Small intestine (tissue), 7 donors: ENCODE results near the gene CEP164. TPM values are rescaled to one million over a fixed set of nuclear protein-coding genes. Genes with fewer than 3 reads are reported as not detected.

Experiments used
- DNase-seq, 2 donors: peaks; one replicate each; pipeline versions ENCODE4 v3.0.0 to v3.0.0-alpha.2; 2013
- FAIRE-seq: peaks from 2 replicates; lab custom pipeline; 2012; peaks lifted over from hg19 to GRCh38; lab: Jason Lieb, UNC
- H3K27ac ChIP-seq, 3 donors: one replicate each; pipeline ENCODE4 v1.5.1; 2013; ENCODE audit warnings: low read length in 2 of 3, mild to moderate bottlenecking in 2 of 3, control low read depth in 1 of 3, inconsistent platforms in 1 of 3, low read depth in 1 of 3, moderate library complexity in 1 of 3
- H3K27me3 ChIP-seq, 3 donors: one replicate each; pipeline ENCODE4 v1.6.1; 2013; ENCODE audit warnings: low read length in 3 of 3, inconsistent platforms in 1 of 3; ENCODE audit not compliant: control insufficient read depth in 3 of 3, insufficient read depth in 3 of 3
- H3K36me3 ChIP-seq, 3 donors: one replicate each; pipeline ENCODE4 v1.6.1; 2013; ENCODE audit warnings: low read length in 3 of 3, inconsistent platforms in 1 of 3, low read depth in 1 of 3, mild to moderate bottlenecking in 1 of 3, moderate library complexity in 1 of 3; ENCODE audit not compliant: control insufficient read depth in 3 of 3, insufficient read depth in 2 of 3
- H3K4me1 ChIP-seq, 3 donors: one replicate each; pipeline ENCODE4 v1.6.1; 2013; ENCODE audit warnings: low read length in 2 of 3, inconsistent platforms in 1 of 3, low read depth in 1 of 3, mild to moderate bottlenecking in 1 of 3, moderate library complexity in 1 of 3; ENCODE audit not compliant: control insufficient read depth in 3 of 3, insufficient read depth in 2 of 3
- H3K4me3 ChIP-seq, 3 donors: one replicate each; pipeline ENCODE4 v1.5.1; 2013; ENCODE audit warnings: low read length in 3 of 3, control low read depth in 1 of 3, inconsistent platforms in 1 of 3, low read depth in 1 of 3, mild to moderate bottlenecking in 1 of 3, moderate library complexity in 1 of 3
- H3K9me3 ChIP-seq, 2 donors: one replicate each; pipeline ENCODE4 v1.6.1; 2013; ENCODE audit warnings: low read depth in 1 of 2, low read length in 1 of 2; ENCODE audit not compliant: control insufficient read depth in 2 of 2, insufficient read depth in 1 of 2
- WGBS, 3 donors: extraction: QIAGEN DNeasy Blood & Tissue Kit; methylation state at CpG; one replicate each; pipeline ENCODE4 v1.1.7; 2013; 5-methylcytosine and 5-hydroxymethylcytosine counted together
- polyA plus RNA-seq, 4 donors: library from polyadenylated mRNA; stranded (reverse) in 3 of 4; unstranded in 1 of 4; fragments of 200-250 nt in 3 of 4; fragments of 120-200 nt in 1 of 4; gene quantifications; one replicate each; pipeline versions ENCODE4 v1.2.1 to v1.2.3, GENCODE V29; 2013
- donor health status: healthy with polysubstance abuse.
- donor health status: control.
- donor health status: control.
- donor health status: Bipolar disorder and iron deficiency.
- donor health status: healthy.

The CEP164 gene
- polyA plus RNA-seq, 4 donors, result 2.9 to 23.9 (median 8.8) TPM

DNA sequence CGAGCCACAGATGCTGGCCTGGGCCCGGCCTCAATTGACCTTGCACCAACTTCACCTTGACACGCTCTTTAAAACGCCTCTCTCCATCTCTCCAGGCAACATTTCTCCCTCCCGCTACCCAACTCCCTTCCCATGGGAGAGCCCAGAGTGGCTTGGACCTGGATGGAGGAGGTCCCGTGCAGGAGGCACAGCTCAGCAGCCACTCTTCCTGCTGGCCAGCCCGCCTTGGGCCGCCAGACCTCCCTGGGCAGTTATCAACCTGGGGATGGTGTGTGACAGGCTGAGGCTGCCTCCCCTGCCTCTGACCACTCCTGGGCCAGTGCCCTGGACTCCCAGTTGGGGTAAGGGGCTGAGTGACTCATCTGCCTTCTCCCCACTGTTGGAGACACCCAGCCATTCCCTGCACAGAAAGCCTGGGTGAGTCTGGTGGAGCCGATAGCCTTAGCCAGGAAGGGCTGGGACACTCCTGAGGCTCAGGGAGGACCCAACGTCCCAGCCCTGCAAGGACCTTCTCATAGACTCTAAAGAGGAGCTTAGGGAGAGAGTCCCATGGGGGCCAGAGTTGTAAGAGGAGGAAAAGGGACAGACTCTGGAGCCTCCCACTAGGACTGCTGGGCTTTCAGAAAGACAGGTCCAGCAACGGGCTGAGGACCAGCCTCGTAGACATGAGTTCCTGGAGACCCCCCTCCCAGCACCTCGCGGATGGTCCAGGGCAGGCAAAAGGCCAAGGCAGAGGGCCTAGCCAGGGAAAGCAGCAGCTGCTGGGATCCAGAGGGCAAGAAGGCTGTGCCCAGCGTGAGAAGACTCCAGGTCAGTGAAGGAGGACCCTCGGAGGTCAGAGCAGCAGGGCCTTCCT, 131.7 kb downstream of the CEP164 start:
- Histone ChIP-seq H3K27me3 (no peaks in the 10 kb centered on the region), H3K4me1 (no peaks in the 10 kb centered on the region), H3K9me3 (peaks cover 0 to 7% of the 10 kb centered on the region in 2 donors), H3K4me3 (no peak overlapping the region), H3K27ac (no peak overlapping the region), H3K36me3 (no peaks in the 10 kb centered on the region)
- no peak for DNase-seq
- WGBS, 3 donors, result 80 to 84% (median 81%) methylated on average over 16 of the region's 16 CpGs
- FAIRE-seq, result no peak

DNA sequence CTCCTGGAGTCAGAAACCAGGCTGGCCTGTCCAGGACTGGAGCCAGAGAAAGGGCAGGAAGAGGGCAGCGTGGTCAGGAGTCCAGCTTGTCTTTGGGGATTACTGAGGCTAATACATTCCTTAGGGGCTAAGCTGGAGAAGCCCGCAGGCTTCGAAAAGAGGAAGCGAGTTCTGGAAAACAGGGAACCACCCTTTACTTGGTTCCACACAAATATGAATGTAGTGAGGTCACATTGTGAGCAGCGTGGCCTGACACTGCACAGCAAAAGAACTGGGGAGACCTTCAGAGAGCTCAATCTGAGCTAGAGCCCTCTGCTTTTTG, 132.3 kb downstream of the CEP164 start:
- no peaks in the 10 kb centered on the region for H3K36me3 ChIP-seq
- H3K27me3 ChIP-seq, result no peaks in the 10 kb centered on the region
- peaks cover 0 to 4% of the 10 kb centered on the region in 2 donors for H3K9me3 ChIP-seq
- WGBS, 3 donors, result 72 to 87% (median 84%) methylated on average over 5 of the region's 5 CpGs
- H3K4me3 ChIP-seq, result no peak overlapping the region
- DNase-seq, result no peak
- no peak overlapping the region for H3K27ac ChIP-seq
- FAIRE-seq, result no peak
- no peaks in the 10 kb centered on the region for H3K4me1 ChIP-seq

GRCh38 chr11:117461396-117462182, 133.9 kb downstream of the CEP164 start:
- Histone ChIP-seq H3K27me3 (no peaks in the 10 kb centered on the region), H3K4me1 (no peaks in the 10 kb centered on the region), H3K9me3 (no peaks in the 10 kb centered on the region), H3K36me3 (no peaks in the 10 kb centered on the region), H3K27ac (no peak overlapping the region), H3K4me3 (no peak overlapping the region)
- WGBS, 3 donors, result 90 to 93% (median 92%) methylated on average over 16 of the region's 16 CpGs
- no peak for DNase-seq
- FAIRE-seq, result no peak

DNA sequence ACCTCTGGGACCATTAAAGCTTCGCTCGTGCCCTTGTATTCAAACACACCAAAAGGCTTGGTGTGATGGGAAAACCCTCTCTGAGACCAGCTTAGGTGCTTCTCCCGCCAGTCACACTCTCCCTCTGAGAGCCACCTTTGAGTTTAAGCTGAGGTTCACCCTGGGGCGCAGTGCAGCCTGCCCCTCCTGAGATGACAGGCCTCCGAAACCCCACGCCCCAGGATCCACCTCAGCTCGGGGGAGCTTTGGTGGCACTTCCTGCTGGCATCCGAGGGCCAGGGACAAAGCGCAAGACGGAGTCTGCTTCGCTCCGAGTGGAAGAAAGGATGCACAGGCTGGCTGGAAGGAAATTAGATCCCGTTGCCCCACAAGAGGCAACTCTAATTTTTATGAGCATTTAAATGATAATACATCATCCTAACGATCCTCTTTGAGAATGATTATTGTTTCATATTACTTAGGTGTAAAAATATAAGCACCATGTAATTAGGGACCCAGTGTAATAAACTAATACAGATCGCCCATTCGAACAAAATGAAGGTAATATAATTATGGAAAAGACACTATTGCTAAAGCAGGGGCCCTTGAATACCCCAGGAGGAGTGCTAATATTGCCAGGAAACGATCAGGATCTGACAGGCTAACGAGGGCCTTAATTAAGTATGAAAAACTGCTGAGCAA, 134.7 kb downstream of the CEP164 start:
- whole genome bisulfite sequencing, 3 donors, result 76 to 83% (median 82%) methylated on average over 18 of the region's 18 CpGs
- no peaks in the 10 kb centered on the region for H3K9me3 ChIP-seq
- FAIRE-seq, result no peak
- no peaks in the 10 kb centered on the region for H3K27me3 ChIP-seq
- no peak overlapping the region for H3K4me3 ChIP-seq
- H3K4me1 ChIP-seq, result no peaks in the 10 kb centered on the region
- DNase-seq, result no peak
- no peak overlapping the region for H3K27ac ChIP-seq
- no peaks in the 10 kb centered on the region for H3K36me3 ChIP-seq

- H3K27me3 ChIP-seq, result no peaks in the 10 kb centered on the region
- FAIRE-seq, result no peak
- no peaks in the 10 kb centered on the region for H3K9me3 ChIP-seq
- WGBS, 3 donors, result 25 to 60% (median 58%) methylated on average over 8 of the region's 8 CpGs
- no peak overlapping the region for H3K4me3 ChIP-seq
- DNase-seq, result no peak
- H3K27ac ChIP-seq, result no peak overlapping the region
- no peaks in the 10 kb centered on the region for H3K36me3 ChIP-seq
- H3K4me1 ChIP-seq, result no peaks in the 10 kb centered on the region
Observed at GRCh38 chr11:117462864-117463247, 135.2 kb downstream of the CEP164 start.

Other genes with a start within 250 kb of the CEP164 start
- 10 to 100 TPM in 2 of 4 donors, 1 to 10 TPM in 2; 4.9 to 35.3 (median 9.0) TPM for gene SIK3, start 229.4 kb upstream of the CEP164 start, polyA plus RNA-seq
- 10 to 100 TPM; 23.2 to 44.7 (median 25.7) TPM for gene PAFAH1B2, start 183.6 kb upstream of the CEP164 start, polyA plus RNA-seq
- gene SIDT2, start 149.1 kb upstream of the CEP164 start, polyA plus RNA-seq, result 10 to 100 TPM; 27.6 to 96.6 (median 55.8) TPM
- gene TAGLN, start 128.5 kb upstream of the CEP164 start, polyA plus RNA-seq, result 100 to 1,000 TPM in 2 of 4 donors, 10 to 100 TPM in 2; 57.9 to 611 (median 134) TPM
- gene PCSK7, start 95.8 kb upstream of the CEP164 start, polyA plus RNA-seq, result 10 to 100 TPM; 32.0 to 60.8 (median 42.4) TPM
- 10 to 100 TPM in 2 of 4 donors, 1 to 10 TPM in 2; 6.9 to 17.8 (median 8.9) TPM for gene RNF214, start 95.2 kb upstream of the CEP164 start, polyA plus RNA-seq
- gene BACE1-AS, start 36.5 kb upstream of the CEP164 start, polyA plus RNA-seq, result 10 to 100 TPM in 1 of 4 donors, 1 to 10 TPM in 3; 1.6 to 12.5 (median 5.7) TPM
- gene BACE1, start 11.6 kb upstream of the CEP164 start, polyA plus RNA-seq, result 10 to 100 TPM in 1 of 4 donors, 1 to 10 TPM in 3; 1.6 to 27.9 (median 5.8) TPM